Astrocyte (in vitro differentiated cells and primary cell): ENCODE measurements around the gene CEP63. TPM values are rescaled to one million over a fixed set of nuclear protein-coding genes. Genes with fewer than 3 reads are reported as not detected.

ENCODE experiments used
- DNase-seq: peaks from one replicate; pipeline ENCODE4 v3.0.0-alpha.2; 2010; ENCODE audit warnings: low read depth
- FAIRE-seq: peaks from 2 replicates; lab custom pipeline; 2011; peaks lifted over from hg19 to GRCh38; lab: Jason Lieb, UNC
- H2AFZ ChIP-seq: 2 replicates; pipeline ENCODE4 v1.6.0; 2012; ENCODE audit warnings: low read depth, low read length, inconsistent platforms
- H3K27ac ChIP-seq: 2 replicates; pipeline ENCODE4 v1.5.1; 2011; ENCODE audit warnings: low read depth, low read length, inconsistent platforms
- H3K27me3 ChIP-seq: 2 replicates; pipeline ENCODE4 v1.6.0; 2011; ENCODE audit warnings: low read length, inconsistent platforms; ENCODE audit not compliant: insufficient read depth
- H3K36me3 ChIP-seq: 2 replicates; pipeline ENCODE4 v1.5.1; 2011; ENCODE audit warnings: low read length, inconsistent platforms; ENCODE audit not compliant: insufficient read depth
- H3K4me1 ChIP-seq: 2 replicates; pipeline ENCODE4 v1.5.1; 2011; ENCODE audit warnings: low read length, inconsistent platforms; ENCODE audit not compliant: insufficient read depth
- H3K4me2 ChIP-seq: 2 replicates; pipeline ENCODE4 v1.6.0; 2012; ENCODE audit warnings: low read length, inconsistent platforms
- H3K4me3 ChIP-seq: 2 replicates; pipeline ENCODE4 v1.5.1; 2011; ENCODE audit warnings: low read depth, mild to moderate bottlenecking, low read length, inconsistent platforms; ENCODE audit not compliant: insufficient read depth
- H3K79me2 ChIP-seq: 2 replicates; pipeline ENCODE4 v1.6.0; 2012; ENCODE audit warnings: mild to moderate bottlenecking, low read length, inconsistent platforms; ENCODE audit not compliant: insufficient read depth
- H3K9ac ChIP-seq: 2 replicates; pipeline ENCODE4 v1.6.0; 2012; ENCODE audit warnings: mild to moderate bottlenecking, low read length, inconsistent platforms
- H3K9me3 ChIP-seq: 2 replicates; pipeline ENCODE4 v1.5.1; 2012; ENCODE audit warnings: low read depth, mild to moderate bottlenecking, low read length, inconsistent platforms; ENCODE audit not compliant: insufficient read depth
- H4K20me1 ChIP-seq: 2 replicates; pipeline ENCODE4 v1.6.0; 2012; ENCODE audit warnings: low read length, inconsistent platforms; ENCODE audit not compliant: insufficient read depth
- H3K27ac Mint-ChIP-seq: one replicate; pipeline ENCODE4 v1.8.0; 2021; ENCODE audit warnings: mild to moderate bottlenecking, mixed read lengths; ENCODE audit not compliant: unreplicated experiment
- H3K27me3 Mint-ChIP-seq: one replicate; pipeline ENCODE4 v1.8.0; 2021; ENCODE audit warnings: low read depth, mixed read lengths; ENCODE audit not compliant: unreplicated experiment
- H3K36me3 Mint-ChIP-seq: one replicate; pipeline ENCODE4 v1.8.0; 2021; ENCODE audit warnings: low read depth, mixed read lengths; ENCODE audit not compliant: unreplicated experiment
- H3K4me1 Mint-ChIP-seq: one replicate; pipeline ENCODE4 v1.8.0; 2021; ENCODE audit warnings: low read depth, mixed read lengths; ENCODE audit not compliant: unreplicated experiment
- H3K4me3 Mint-ChIP-seq: one replicate; pipeline ENCODE4 v1.8.0; 2021; ENCODE audit warnings: mild to moderate bottlenecking, moderate library complexity, mixed read lengths; ENCODE audit not compliant: unreplicated experiment
- H3K9me3 Mint-ChIP-seq: one replicate; pipeline ENCODE4 v1.8.0; 2021; ENCODE audit warnings: mild to moderate bottlenecking, mixed read lengths; ENCODE audit not compliant: unreplicated experiment
- CTCF ChIP-seq: IDR thresholded peaks from 2 replicates; pipeline ENCODE4 v1.5.1; 2011; ENCODE audit warnings: low read depth, mild to moderate bottlenecking, inconsistent platforms, low read length, moderate library complexity; ENCODE audit not compliant: insufficient read depth
- EZH2 ChIP-seq: IDR thresholded peaks from 2 replicates; pipeline ENCODE4 v1.6.1; 2012; ENCODE audit warnings: mild to moderate bottlenecking, low read length, inconsistent platforms; ENCODE audit not compliant: insufficient read depth
- total RNA-seq: library from RNA; stranded (reverse); gene quantifications from 2 replicates; pipeline ENCODE4 v1.2.1, GENCODE V29; 2021

Gene CEP63
- total RNA-seq, 1 donor from 2014 or later = 21.3 TPM

GRCh38 chr3:134552784-134553183 lies 66.9 kb downstream of the CEP63 start:
- Mint-ChIP-seq H3K27ac (no peak overlapping the region), H3K36me3 (no peaks in the 10 kb centered on the region), H3K9me3 (no peaks in the 10 kb centered on the region), H3K4me3 (no peak overlapping the region), H3K4me1 (no peaks in the 10 kb centered on the region), H3K27me3 (no peaks in the 10 kb centered on the region)
- Histone ChIP-seq H3K27ac (no peak overlapping the region), H3K79me2 (no peaks in the 10 kb centered on the region), H3K9me3 (no peaks in the 10 kb centered on the region), H3K27me3 (no peaks in the 10 kb centered on the region), H3K9ac (no peak overlapping the region), H3K4me1 (no peaks in the 10 kb centered on the region), H4K20me1 (no peaks in the 10 kb centered on the region), H3K4me2 (no peak overlapping the region), H2AFZ (no peak overlapping the region), H3K4me3 (no peak overlapping the region), H3K36me3 (no peaks in the 10 kb centered on the region)
- DNase-seq (no peak), FAIRE-seq (no peak)
- TF ChIP-seq EZH2 (no peak), CTCF (no peak)

- DNase-seq = no peak
- Histone ChIP-seq H2AFZ (no peak overlapping the region), H3K27ac (no peak overlapping the region), H3K79me2 (no peaks in the 10 kb centered on the region), H3K27me3 (no peaks in the 10 kb centered on the region), H3K4me3 (no peak overlapping the region), H3K4me1 (no peaks in the 10 kb centered on the region), H3K4me2 (no peak overlapping the region), H4K20me1 (no peaks in the 10 kb centered on the region), H3K9ac (no peak overlapping the region), H3K9me3 (no peaks in the 10 kb centered on the region), H3K36me3 (no peaks in the 10 kb centered on the region)
- Mint-ChIP-seq H3K36me3 (peaks cover 19% of the 10 kb centered on the region), H3K4me3 (no peak overlapping the region), H3K27me3 (no peaks in the 10 kb centered on the region), H3K9me3 (peaks cover 4% of the 10 kb centered on the region), H3K27ac (no peak overlapping the region), H3K4me1 (no peaks in the 10 kb centered on the region)
- no peak for TF ChIP-seq EZH2
- TF ChIP-seq CTCF = no peak
- FAIRE-seq = no peak
Observed at GRCh38 chr3:134559591-134559990, 73.7 kb downstream of the CEP63 start.

GRCh38 chr3:134562055-134562454 lies 76.2 kb downstream of the CEP63 start:
- H3K27ac Mint-ChIP-seq = no peak overlapping the region

More at GRCh38 chr3:134562055-134562454, 76.2 kb downstream of the CEP63 start:
- Histone ChIP-seq H3K27ac (no peak overlapping the region), H3K4me2 (no peak overlapping the region), H3K9ac (no peak overlapping the region), H3K36me3 (no peaks in the 10 kb centered on the region), H3K27me3 (no peaks in the 10 kb centered on the region), H3K79me2 (no peaks in the 10 kb centered on the region), H3K4me1 (no peaks in the 10 kb centered on the region), H2AFZ (no peak overlapping the region), H3K4me3 (no peak overlapping the region), H3K9me3 (no peaks in the 10 kb centered on the region), H4K20me1 (no peaks in the 10 kb centered on the region)
- no peak for TF ChIP-seq CTCF
- no peak for TF ChIP-seq EZH2
- FAIRE-seq (no peak), DNase-seq (no peak)
- Mint-ChIP-seq H3K4me3 (no peak overlapping the region), H3K9me3 (peaks cover 6% of the 10 kb centered on the region), H3K4me1 (no peaks in the 10 kb centered on the region), H3K36me3 (peaks cover 19% of the 10 kb centered on the region), H3K27me3 (no peaks in the 10 kb centered on the region)
